ELR (cell line): Measurements from ENCODE around the gene RARS2.
"Not testable (repeated sequence)": the region's sequence is repeated elsewhere in the genome, so short reads cannot be mapped to it uniquely, and the experiment has no call there.

Experiments used
- DNase-seq: peaks from one replicate; pipeline ENCODE4 v3.0.0-alpha.2; 2015; ENCODE audit warnings: low read depth

Gene RARS2

GRCh38 chr6:87589693-87590416 is at the start of gene RARS2, which contains the start of gene ORC3:
Gene RARS2, minus strand, starts transcription at chr6:87589987. Its CDS starts 30 bp downstream, at chr6:87589957.
Gene ORC3, plus strand, starts transcription at chr6:87590135. Its CDS starts 34 bp downstream, at chr6:87590169.
- DNase-seq = peak; percentile 97

GRCh38 chr6:87639373-87639772 is 49.6 kb upstream of the RARS2 start:
- DNase-seq = no peak

GRCh38 chr6:87637106-87637505 is 47.3 kb upstream of the RARS2 start:
- DNase-seq = no peak

GRCh38 chr6:87636315-87636714 is 46.5 kb upstream of the RARS2 start:
- no peak for DNase-seq

- DNase-seq = no peak
Measured at GRCh38 chr6:87633851-87634250, 44.1 kb upstream of the RARS2 start.

- DNase-seq = no peak
Measured at GRCh38 chr6:87630746-87631145, 41.0 kb upstream of the RARS2 start.

GRCh38 chr6:87628881-87629280 is 39.1 kb upstream of the RARS2 start:
- no peak for DNase-seq

- DNase-seq = no peak
Measured at GRCh38 chr6:87628424-87628823, 38.6 kb upstream of the RARS2 start.

GRCh38 chr6:87623248-87623647 is 33.5 kb upstream of the RARS2 start:
- DNase-seq = no peak

- DNase-seq = no peak
Measured at GRCh38 chr6:87618531-87618930, 28.7 kb upstream of the RARS2 start.

- no peak for DNase-seq
Measured at GRCh38 chr6:87617405-87617804, 27.6 kb upstream of the RARS2 start.

- DNase-seq = not testable (repeated sequence)
Measured at GRCh38 chr6:87613018-87613417, 23.2 kb upstream of the RARS2 start.

GRCh38 chr6:87608802-87609201 is 19.0 kb upstream of the RARS2 start:
- DNase-seq = no peak

- DNase-seq = no peak
Measured at GRCh38 chr6:87606199-87606598, 16.4 kb upstream of the RARS2 start.

- DNase-seq = no peak
Measured at GRCh38 chr6:87600576-87600975, 10.8 kb upstream of the RARS2 start.

GRCh38 chr6:87590990-87591389 is 1.2 kb upstream of the RARS2 start:
- DNase-seq = no peak

- no peak for DNase-seq
Measured at GRCh38 chr6:87590417-87590880, 662 bp upstream of the RARS2 start.

GRCh38 chr6:87588756-87589407 is 905 bp downstream of the RARS2 start:
- DNase-seq = peak; percentile 9

GRCh38 chr6:87586371-87587077 is 3.3 kb downstream of the RARS2 start:
- DNase-seq = no peak

GRCh38 chr6:87583822-87584221 is 6.0 kb downstream of the RARS2 start:
- DNase-seq = no peak

GRCh38 chr6:87575423-87575822 is 14.4 kb downstream of the RARS2 start:
- DNase-seq = no peak

GRCh38 chr6:87574237-87574804 is 15.5 kb downstream of the RARS2 start:
- DNase-seq = no peak
